MM.1S (cell line): ENCODE data around the gene HIGD1B.
"Not testable (repeated sequence)": the region's sequence is repeated elsewhere in the genome, so short reads cannot be mapped to it uniquely, and the experiment has no call there.

ENCODE experiments used
- DNase-seq: peaks from one replicate; pipeline ENCODE4 v3.0.0-alpha.2; 2015
- H2AFZ ChIP-seq: fragments of 300-600 bp; sonication (generic); 2 replicates; pipeline ENCODE4 v1.6.0; 2016; ENCODE audit warnings: antibody characterized with exemption, low read length
- H3F3A ChIP-seq: fragments of 300-600 bp; sonication (generic); 2 replicates; pipeline ENCODE4 v1.6.1; 2016; ENCODE audit warnings: mild to moderate bottlenecking, antibody characterized with exemption, low read length, moderate library complexity, mixed read lengths; ENCODE audit not compliant: insufficient read depth
- H3K27ac ChIP-seq: fragments of 300-600 bp; sonication (generic); 2 replicates; pipeline ENCODE4 v1.5.1; 2016; ENCODE audit warnings: mild to moderate bottlenecking, low read length
- H3K27me3 ChIP-seq: fragments of 300-600 bp; sonication (generic); replicated peaks from 2 replicates; pipeline ENCODE4 v1.6.0; 2016; ENCODE audit warnings: low read length; ENCODE audit not compliant: insufficient read depth
- H3K36me3 ChIP-seq: fragments of 300-600 bp; sonication (generic); replicated peaks from 2 replicates; pipeline ENCODE4 v1.6.1; 2016; ENCODE audit warnings: mild to moderate bottlenecking, low read length, mixed read lengths; ENCODE audit not compliant: insufficient read depth
- H3K4me1 ChIP-seq: fragments of 300-600 bp; sonication (generic); 2 replicates; pipeline ENCODE4 v1.6.1; 2016; ENCODE audit warnings: low read length, mixed read lengths
- H3K4me2 ChIP-seq: fragments of 300-600 bp; sonication (generic); 2 replicates; pipeline ENCODE4 v1.6.0; 2016; ENCODE audit warnings: low read depth, low read length
- H3K4me3 ChIP-seq: fragments of 300-600 bp; sonication (generic); 2 replicates; pipeline ENCODE4 v1.5.1; 2016; ENCODE audit warnings: low read length, mixed read lengths
- H3K79me2 ChIP-seq: fragments of 300-600 bp; sonication (generic); 2 replicates; pipeline ENCODE4 v1.6.1; 2016; ENCODE audit warnings: mixed run types, low read length, mixed read lengths
- H3K9ac ChIP-seq: fragments of 300-600 bp; sonication (generic); 2 replicates; pipeline ENCODE4 v1.6.1; 2016; ENCODE audit warnings: low read length, mixed read lengths
- H3K9me2 ChIP-seq: fragments of 300-600 bp; sonication (generic); replicated peaks from 2 replicates; pipeline ENCODE4 v1.6.1; 2016; ENCODE audit warnings: mild to moderate bottlenecking, low read length, mixed read lengths; ENCODE audit not compliant: insufficient read depth
- H3K9me3 ChIP-seq: fragments of 300-600 bp; sonication (generic); replicated peaks from 2 replicates; pipeline ENCODE4 v1.6.1; 2016; ENCODE audit warnings: mild to moderate bottlenecking, low read length, mixed read lengths; ENCODE audit not compliant: insufficient read depth
- H4K20me1 ChIP-seq: fragments of 300-600 bp; sonication (generic); 2 replicates; pipeline ENCODE4 v1.6.1; 2016; ENCODE audit warnings: mild to moderate bottlenecking, low read length, moderate library complexity, mixed read lengths; ENCODE audit not compliant: insufficient read depth
- CTCF ChIP-seq: fragments of 300-600 bp; sonication (generic); IDR thresholded peaks from 2 replicates; pipeline ENCODE4 v1.5.1; 2016; ENCODE audit warnings: antibody characterized with exemption, low read length, mixed read lengths
- EZH2 ChIP-seq: fragments of 300-600 bp; sonication (generic); optimal IDR thresholded peaks from 2 replicates; pipeline ENCODE3; 2017; ENCODE audit warnings: low read depth, mild to moderate bottlenecking, antibody characterized with exemption, low read length, mixed read lengths
- EZH2phosphoT487 ChIP-seq: fragments of 300-600 bp; sonication (generic); IDR thresholded peaks from 2 replicates; pipeline ENCODE4 v1.6.1; 2018; ENCODE audit warnings: antibody characterized with exemption, low read length

The HIGD1B gene

GRCh38 chr17:44820631-44821212 lies 27.0 kb upstream of the HIGD1B start:
- H3F3A ChIP-seq: no peaks in the 10 kb centered on the region
- no peaks in the 10 kb centered on the region for H4K20me1 ChIP-seq
- no peaks in the 10 kb centered on the region for H3K36me3 ChIP-seq
- no peak for DNase-seq
- no peak overlapping the region for H3K9ac ChIP-seq
- H3K9me3 ChIP-seq: no peaks in the 10 kb centered on the region
- no peaks in the 10 kb centered on the region for H3K4me1 ChIP-seq
- no peak overlapping the region for H3K27ac ChIP-seq
- no peaks in the 10 kb centered on the region for H3K27me3 ChIP-seq
- no peaks in the 10 kb centered on the region for H3K9me2 ChIP-seq
- no peak overlapping the region for H3K4me2 ChIP-seq
- no peak overlapping the region for H3K4me3 ChIP-seq
- H2AFZ ChIP-seq: no peak overlapping the region
- H3K79me2 ChIP-seq: peaks cover 6% of the 10 kb centered on the region
- TF ChIP-seq EZH2phosphoT487 (no peak), EZH2 (no peak), CTCF (no peak)

- not testable (repeated sequence) for H3K36me3 ChIP-seq, H3K27ac ChIP-seq, H3F3A ChIP-seq, H3K9me2 ChIP-seq, H4K20me1 ChIP-seq, H3K9me3 ChIP-seq, H3K4me3 ChIP-seq, H2AFZ ChIP-seq, H3K9ac ChIP-seq, H3K4me1 ChIP-seq, H3K4me2 ChIP-seq, DNase-seq
- Histone ChIP-seq H3K79me2 (peaks cover 18% of the 10 kb centered on the region), H3K27me3 (peaks cover 21% of the 10 kb centered on the region; the same call in 1 of the 2 replicates)
Measured at GRCh38 chr17:44825236-44825635, 22.4 kb upstream of the HIGD1B start.

- H2AFZ ChIP-seq: no peak overlapping the region
- no peak for DNase-seq
- H3K4me2 ChIP-seq: no peak overlapping the region
- no peaks in the 10 kb centered on the region for H3K9me3 ChIP-seq
- no peaks in the 10 kb centered on the region for H3K9me2 ChIP-seq
- no peaks in the 10 kb centered on the region for H3K4me1 ChIP-seq
- H3K27ac ChIP-seq: no peak overlapping the region
- TF ChIP-seq EZH2 (no peak), CTCF (no peak), EZH2phosphoT487 (no peak)
- peaks cover 12% of the 10 kb centered on the region for H3K79me2 ChIP-seq
- no peak overlapping the region for H3K9ac ChIP-seq
- no peaks in the 10 kb centered on the region for H4K20me1 ChIP-seq
- H3F3A ChIP-seq: no peaks in the 10 kb centered on the region
- H3K27me3 ChIP-seq: peaks cover 31% of the 10 kb centered on the region; the same call in 1 of the 2 replicates
- no peaks in the 10 kb centered on the region for H3K36me3 ChIP-seq
- no peak overlapping the region for H3K4me3 ChIP-seq
Measured at GRCh38 chr17:44826123-44826790, 21.4 kb upstream of the HIGD1B start.

- H3K27me3 ChIP-seq: peaks cover 32% of the 10 kb centered on the region; the same call in 1 of the 2 replicates
- no peaks in the 10 kb centered on the region for H3K4me1 ChIP-seq
- no peak overlapping the region for H3K9ac ChIP-seq
Measured at GRCh38 chr17:44827863-44828262, 19.8 kb upstream of the HIGD1B start.

More at GRCh38 chr17:44827863-44828262, 19.8 kb upstream of the HIGD1B start:
- Histone ChIP-seq H3K79me2 (peaks cover 12% of the 10 kb centered on the region), H3K36me3 (no peaks in the 10 kb centered on the region), H3K9me2 (no peaks in the 10 kb centered on the region), H2AFZ (no peak overlapping the region), H3F3A (no peaks in the 10 kb centered on the region), H4K20me1 (no peaks in the 10 kb centered on the region), H3K4me3 (no peak overlapping the region), H3K4me2 (no peak overlapping the region), H3K9me3 (no peaks in the 10 kb centered on the region), H3K27ac (no peak overlapping the region)
- DNase-seq: no peak
- TF ChIP-seq EZH2phosphoT487 (no peak), CTCF (no peak), EZH2 (no peak)
